Measurements from ENCODE around the gene VTCN1.
A peak's percentile ranks its signal among the peaks of the same experiment; 100 is the strongest.
"Not testable (repeated sequence)": the region's sequence is repeated elsewhere in the genome, so short reads cannot be mapped to it uniquely, and the experiment has no call there.

VTCN1 gene

DNA sequence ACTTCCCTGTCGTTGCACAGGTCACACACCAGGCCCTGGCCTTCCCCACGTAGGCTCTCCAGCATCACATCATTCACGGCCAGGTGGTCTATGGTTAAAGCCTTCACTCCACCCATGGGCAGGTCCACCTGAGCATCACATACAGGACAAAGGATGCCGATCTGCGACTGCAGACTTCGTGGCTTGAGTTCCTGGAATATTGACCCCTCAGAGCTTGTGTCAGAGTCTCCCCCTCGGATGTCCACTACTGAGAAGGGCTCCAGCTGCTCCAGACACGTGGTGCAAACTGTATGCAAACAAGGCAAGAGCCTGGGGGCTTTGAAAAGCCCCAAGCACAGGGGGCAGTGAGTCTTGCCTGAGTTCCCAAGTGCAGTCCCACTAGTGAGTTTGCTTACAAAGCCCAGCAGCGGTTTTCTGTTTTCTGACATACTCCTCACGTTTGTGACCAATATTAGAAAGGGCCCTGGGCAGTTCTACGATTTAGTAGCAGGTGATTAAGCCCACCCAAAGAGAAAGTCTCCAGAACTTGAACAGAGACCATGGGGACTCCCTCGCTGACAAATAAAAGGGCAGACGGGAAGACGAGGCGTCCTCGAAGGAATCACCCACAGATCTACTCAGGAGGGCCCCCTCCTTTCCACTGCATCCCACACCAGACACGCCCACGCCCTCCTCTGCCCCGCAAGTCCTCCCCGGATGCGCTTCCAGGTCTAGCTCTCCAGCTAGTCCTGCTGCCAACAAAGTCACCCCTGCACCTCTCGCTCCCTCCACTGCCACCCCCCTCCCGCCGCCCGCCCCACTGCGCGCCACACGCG is 89.7 kb downstream of the VTCN1 start:
- no peak for DNase-seq

DNA sequence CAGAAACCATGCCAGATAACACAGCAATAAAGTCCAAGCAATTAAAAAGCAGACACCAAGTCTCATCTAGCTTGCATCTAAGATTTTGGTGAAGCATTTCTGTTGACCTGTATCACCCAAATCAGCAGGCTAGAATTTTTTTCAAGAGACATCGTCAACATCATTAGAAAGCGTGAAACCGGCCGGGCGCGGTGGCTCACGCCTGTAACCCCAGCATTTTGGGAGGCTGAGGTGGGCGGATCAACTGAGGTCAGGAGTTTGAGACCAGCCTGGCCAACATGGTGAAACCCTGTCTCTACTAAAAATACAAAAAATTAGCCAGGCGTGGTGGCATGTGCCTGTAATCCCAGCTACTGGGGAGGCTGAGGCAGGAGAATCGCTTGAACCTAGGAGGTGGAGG is 91.6 kb downstream of the VTCN1 start:
- DNase-seq: not testable (repeated sequence)

DNA sequence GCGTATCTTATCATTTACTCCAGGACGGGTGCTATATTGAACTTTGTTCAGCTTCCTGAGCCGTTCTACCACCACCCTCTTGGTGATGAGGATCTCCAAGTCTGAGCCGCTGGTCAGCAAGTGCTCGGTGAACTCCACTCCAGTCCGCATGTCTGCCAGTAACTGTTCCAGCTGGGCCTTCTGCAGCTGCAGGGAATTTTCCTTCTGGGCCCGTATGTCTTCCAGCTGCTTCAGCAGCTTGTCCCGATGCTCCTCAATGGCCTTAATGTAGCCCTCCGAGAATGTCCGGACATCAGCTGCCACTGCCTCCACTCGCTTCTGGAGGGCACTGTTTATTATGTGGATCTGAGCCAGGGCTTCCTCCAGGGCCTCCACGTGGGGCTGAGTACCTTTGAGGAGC is 92.6 kb downstream of the VTCN1 start:
- DNase-seq: no peak

DNA sequence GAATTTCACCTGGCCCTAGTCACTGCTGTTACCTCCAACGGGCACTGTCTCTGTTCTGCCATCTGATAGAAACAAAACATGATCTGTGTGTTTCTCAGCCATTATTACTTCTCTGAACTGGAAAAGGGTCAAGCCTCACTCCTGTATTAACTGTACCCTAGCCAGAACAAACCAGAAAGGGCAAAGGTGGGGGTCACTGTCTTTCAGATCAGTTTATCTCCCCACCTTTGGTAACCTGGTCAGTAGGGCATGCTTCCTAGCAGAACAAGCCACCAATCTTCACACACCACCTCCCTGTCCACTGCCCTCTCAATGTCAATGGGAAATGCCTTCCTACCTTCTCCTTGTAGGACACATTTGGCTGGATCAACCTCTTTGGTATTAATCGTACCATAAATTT is 93.0 kb downstream of the VTCN1 start:
- no peak for DNase-seq

DNA sequence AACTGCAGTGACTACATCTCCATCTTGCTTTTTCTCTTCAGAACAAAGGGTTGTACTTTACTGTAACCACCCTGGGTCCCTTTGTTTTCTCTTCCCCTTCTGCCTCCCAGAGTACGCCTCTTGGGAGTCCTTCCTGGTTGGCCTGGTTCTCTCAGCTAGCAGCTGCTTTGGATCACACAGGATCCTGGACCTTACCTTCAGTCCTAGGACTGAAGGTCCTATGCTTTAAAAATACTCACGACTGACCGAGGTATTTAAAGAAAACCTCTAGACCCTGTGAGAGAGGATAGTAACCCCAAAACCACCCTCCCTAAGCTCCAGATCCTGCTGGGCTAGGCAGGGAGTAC is 94.0 kb downstream of the VTCN1 start:
- DNase-seq: no peak

DNA sequence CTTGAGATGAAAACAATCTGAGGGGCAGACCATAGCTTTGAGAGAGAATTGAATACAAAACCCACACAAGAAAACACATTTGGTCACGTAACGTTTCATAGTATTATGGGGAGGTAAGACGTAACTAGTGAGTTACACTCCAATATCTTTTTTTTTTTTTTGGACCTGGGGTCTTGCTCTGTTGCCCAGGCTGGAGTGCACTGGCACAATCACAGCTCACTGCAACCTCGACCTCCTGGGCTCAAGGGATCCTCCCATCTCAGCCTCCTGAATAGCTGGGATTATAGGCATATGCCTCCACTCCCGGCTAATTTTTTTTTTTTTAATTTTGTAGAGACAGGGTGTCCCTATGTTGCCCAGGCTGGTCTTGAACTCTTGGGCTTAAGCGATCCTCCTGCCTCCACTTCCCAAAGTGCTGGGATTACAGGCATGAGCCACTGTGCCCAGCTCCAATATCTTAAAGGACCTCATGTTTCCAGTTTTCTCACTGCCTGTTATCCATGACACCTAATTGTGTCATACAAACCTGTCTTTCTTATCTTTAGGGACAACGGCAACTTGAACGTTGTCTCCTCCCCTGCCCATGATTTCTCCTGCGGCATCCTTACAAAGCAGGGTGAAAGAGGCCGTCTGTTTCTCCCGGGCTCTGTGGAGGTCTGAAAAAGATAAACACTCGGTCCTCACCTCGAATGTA is 94.5 kb downstream of the VTCN1 start:
- DNase-seq: no peak

DNA sequence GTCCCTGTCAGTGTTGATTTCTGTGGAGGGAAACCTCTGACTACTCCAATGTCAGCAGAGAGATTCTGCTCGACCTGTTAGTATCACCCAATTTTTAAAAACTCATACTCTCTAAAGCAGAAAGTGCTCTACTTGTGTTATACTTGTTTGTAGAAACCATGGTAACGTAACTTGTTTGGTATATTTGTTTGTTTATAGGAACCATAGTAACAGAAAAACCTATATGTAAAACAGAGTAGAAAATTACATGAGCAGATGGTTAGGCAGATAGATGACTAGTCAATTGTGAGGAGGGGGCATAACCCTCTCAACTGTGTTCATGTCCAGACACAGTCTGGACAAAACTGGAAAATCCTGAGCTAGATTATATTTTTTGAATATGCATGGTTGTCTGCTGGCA is 95.8 kb downstream of the VTCN1 start:
- DNase-seq: no peak

DNA sequence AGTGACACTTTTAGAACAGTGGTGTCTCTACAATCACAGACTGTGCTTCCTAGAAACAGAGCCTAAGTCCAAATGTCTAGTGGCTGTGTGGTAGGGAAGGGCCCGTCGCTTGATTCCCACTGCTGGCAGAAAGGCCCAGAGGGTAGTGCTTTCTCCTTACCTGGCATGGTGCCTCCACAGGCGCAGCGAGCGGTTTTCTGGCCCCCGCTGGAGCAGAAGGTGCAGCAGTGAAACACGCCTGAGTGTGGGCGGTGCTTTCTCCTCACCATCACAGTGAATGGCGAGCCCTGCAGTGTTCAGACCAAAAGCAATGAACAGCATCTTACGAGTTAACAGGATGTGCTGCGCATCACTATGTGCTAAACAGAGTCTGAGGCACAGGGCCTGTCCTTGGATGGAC is 97.5 kb downstream of the VTCN1 start:
- no peak for DNase-seq

DNA sequence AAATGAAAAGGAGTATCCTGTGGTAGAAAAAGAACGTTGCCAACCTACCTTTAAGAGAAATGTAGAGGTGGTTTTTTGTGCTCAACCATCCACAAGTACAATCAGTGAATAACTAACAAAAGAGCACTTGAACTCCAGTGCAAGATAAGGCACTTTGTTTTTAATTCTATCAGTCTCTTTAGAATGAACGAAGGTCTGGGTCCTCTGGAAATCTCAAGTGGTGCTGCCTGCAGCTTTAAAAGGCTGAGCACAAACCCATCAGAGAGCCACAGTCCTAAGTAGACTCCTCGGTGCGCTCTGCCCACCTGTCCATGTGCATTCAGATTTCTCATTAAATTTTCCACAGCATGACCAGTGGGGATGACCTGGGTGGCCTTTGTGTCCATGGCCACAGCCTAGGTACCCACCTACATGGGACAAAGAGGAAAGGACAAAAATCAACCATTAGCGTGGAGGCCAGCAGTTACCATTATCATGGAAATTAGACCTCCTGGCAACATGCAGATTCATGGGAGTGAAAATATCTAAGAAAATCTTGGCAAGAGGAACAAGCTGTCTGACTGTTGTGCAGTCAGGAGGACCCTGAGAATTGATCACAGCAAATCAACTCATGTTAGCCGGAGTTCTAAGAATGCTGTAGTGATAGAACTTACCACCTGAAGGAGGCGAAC is 98.5 kb downstream of the VTCN1 start:
- no peak for DNase-seq

DNA sequence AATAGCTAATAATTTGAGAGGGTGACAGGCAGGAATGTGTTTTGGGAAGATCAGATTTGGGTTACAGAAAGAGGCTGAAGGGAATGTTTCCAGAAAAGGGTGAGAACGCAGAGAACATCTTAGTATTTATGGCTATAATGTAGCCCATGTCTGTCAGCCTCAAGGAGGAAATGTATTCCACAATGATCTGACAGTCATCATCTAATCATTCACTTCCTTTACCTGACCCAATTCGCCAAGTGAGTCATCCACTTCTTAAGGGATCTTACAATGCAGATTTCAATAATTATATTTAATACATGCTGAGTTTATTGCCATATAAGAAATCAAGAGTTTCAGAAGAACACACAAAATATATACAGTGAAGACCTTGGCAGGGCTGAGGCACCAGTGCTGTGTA is 100.0 kb downstream of the VTCN1 start:
- no peak for DNase-seq

DNA sequence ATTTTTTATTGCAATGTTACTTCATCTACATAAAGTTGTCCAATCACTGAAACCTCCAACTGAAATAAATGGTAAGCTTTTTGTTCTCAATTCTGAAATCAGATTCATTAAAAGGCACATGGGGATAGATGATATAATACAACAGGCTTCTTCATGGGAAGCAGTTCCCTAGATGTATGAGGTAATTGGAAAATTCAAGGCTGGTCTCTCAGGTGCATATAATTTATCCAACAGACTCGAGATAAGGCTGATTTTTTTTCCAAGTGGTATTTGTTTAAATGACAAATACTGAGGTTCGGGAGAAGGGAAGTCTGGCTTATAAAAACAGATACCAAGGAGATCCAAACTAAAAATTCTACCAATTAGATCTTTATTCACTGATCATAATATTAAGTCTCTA is 103.4 kb downstream of the VTCN1 start:
- no peak for DNase-seq

DNA sequence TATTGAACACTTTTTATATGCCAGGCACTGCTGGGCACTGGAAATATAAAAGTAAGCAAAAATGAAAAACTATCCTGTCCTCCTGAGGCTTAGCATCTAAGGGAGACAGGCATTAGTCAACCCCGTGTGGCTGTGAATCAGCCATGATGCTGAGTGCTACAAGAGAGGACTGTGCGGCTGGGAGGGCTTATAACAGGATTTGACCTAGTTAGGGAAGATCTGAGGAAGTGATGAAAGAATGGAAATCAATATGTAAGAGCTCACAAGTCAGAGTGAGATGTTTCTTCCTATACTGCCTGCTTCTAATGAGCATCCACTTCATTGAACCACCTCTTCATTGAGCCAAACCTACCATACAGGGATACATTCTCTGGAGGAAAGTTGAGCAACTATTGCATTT is 104.2 kb downstream of the VTCN1 start:
- peak; percentile 16 for DNase-seq

DNA sequence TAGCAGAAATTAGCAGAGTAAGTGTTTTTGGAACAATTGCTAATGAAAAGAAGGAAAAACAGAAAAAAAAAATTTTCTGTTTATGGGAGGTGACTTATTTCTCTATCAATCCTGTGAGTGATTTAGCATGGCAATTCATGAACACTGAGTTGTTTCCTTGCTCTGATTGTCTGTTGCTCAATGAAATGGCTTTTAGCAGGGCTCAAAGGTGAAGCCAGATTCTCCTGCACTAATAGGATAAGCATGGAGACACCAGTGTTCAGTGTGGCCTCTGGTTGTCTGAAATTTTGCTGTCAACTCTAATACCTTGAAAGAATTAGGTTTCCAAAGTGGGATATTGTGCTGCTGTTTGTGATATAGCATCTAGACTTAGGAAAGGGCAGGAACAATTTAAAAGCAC is 105.0 kb downstream of the VTCN1 start:
- no peak for DNase-seq

DNA sequence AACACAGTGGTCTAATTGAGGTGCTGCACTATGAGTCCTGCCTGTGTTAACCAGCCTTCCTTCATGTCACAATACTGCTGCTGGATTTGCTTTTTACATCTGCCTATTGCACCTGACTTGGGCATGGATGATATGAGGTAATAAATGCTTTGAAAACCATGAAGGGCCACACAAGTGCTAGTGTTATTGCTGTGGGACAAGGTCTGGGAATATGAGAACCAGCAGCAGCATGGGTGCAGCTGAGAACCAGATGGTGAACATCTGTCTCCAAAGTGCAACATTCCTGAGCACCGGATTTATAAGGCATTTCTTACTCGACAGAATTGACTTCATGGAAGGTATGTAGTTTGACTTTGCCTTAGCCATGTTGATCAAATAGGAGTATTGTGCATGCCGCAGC is 105.7 kb downstream of the VTCN1 start:
- no peak for DNase-seq

DNA sequence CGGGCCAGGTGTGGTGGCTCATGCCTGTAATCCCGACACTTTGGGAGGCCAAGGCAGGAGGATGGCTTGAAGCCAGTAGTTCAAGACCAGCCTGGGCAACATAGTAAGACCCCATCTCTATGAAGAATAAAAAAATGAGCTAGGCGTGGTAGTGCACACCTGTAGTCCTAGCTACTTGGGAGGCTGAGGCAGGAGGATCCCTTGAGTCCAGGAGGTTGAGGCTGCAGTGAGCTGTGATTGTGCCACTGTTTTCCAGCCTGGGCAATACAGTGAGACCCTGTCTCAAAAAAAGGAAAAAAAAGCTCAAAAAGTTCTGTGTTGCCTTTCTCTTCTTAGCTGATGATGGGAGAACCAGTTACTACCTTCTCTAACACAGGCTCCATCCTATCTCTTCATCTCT is 108.9 kb downstream of the VTCN1 start:
- DNase-seq: not testable (repeated sequence)

DNA sequence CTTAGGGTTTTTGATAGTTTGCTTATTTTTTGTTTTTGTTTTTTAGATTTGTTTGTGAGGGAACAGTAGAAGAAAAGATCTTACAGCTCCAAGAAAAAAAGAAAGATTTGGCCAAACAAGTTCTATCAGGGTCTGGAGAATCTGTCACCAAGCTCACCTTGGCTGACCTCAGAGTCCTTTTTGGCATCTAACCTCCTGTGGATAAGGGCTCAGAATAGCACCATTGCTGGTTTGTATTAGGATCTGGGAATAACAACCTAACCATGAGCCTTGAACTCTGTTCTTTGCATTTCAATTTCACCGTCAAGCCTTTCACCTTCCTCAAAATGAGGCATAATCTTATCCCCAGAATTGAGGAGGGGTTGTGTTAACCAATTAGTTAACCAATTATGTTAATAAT is 109.4 kb downstream of the VTCN1 start:
- no peak for DNase-seq

DNA sequence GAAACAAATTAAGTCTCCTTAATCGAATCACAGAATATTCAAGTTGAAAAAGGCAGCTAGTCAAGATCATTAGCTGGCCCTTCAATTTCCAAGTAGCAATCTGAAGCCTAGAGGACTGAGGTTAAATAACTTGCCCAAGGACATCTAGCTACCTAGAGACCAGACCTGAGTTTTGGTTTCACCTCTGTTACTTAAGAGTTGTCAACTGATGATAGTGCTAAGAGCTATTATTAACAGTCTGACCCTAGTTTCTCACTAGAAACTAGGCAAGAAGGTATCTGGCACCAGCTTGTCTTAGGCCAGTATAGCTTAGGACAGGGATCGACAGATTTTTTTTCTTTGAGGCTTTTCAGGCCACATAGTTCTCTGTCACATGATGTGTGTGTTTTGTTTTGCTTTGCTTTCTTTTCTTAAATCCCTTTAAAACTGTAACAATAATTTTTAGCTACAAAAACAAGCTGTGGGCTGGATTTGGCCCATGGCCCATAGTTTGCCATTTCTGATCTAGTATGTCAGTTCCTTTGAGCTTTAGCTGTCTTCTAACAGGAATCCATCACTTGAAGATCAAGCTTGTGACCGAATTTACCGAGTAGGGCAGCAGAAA is 112.3 kb downstream of the VTCN1 start:
- no peak for DNase-seq

DNA sequence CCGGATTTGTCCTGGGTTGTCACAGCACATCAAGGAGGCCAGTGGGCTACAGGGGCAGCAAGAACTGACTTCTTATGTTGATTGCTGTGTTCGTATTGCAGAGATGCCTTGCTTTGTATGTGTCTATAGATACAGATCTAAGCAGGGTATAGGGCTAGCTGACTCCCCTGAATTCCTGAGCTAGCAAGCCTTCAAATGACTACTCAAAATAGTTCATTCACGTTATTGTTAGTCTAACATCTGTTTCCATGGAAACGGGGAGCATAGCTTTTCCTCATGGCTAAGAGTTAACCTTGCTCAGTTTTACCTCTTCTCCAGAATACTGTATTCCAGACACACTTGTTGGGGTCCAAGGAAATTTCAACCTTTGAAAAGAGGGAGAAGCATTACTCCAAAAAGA is 113.3 kb downstream of the VTCN1 start:
- no peak for DNase-seq

DNA sequence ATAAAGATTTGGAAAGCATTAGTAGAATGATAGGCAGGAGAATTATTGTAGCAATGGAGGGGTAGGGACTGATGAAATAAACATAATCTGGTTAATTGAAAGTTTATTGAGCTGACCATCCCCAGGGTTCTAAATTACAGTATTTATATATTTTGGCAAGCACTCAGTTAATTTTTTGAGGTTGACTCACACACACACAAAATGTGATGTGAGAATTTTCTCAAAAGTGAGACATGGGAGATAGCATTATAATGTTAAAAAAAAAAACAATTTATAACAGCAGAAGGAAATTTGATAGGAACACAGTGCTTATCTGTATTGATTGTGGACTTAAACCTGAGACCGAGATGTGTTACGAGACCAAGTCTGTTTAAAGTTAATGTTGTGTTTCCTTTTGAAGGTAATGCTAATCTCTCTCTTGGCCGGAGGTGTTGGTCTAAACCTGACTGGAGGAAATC is 113.7 kb downstream of the VTCN1 start:
- no peak for DNase-seq

DNA sequence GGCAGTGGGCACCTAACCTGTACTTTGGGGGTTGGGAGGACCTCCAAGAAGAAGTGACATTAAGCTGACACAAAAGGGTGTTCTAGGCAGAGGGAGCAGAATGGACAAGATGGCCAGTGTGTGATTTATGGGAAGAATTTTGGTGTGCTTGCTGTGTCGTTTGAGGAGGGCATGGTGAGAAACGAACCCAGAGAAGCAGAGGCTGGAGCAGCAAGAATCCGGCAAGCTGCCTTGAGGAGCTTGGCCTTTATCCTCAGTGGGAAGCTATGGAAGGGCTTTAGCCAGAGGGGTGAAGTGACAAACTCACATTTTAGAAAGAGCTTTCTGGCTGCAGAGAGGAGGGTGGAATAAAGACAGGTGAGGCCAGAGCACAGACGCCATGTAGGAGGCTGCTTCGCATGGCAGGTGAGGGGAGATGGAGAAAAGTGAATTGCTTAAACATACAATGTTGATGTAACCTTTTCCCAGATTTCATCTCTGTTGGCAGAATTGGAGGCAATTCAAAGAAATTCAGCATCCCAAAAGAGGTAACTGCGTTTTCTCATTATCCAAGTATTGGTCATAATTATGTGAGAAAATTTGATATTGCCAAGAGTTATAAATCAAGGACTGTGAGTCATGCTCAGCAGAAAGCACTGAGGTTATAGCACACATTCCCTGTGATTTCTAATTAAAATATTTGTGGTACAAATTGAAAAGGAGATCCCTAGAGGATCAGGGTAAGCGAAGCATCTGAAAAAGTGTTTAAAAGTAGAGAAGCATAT is 115.7 kb downstream of the VTCN1 start:
- no peak for DNase-seq

DNA sequence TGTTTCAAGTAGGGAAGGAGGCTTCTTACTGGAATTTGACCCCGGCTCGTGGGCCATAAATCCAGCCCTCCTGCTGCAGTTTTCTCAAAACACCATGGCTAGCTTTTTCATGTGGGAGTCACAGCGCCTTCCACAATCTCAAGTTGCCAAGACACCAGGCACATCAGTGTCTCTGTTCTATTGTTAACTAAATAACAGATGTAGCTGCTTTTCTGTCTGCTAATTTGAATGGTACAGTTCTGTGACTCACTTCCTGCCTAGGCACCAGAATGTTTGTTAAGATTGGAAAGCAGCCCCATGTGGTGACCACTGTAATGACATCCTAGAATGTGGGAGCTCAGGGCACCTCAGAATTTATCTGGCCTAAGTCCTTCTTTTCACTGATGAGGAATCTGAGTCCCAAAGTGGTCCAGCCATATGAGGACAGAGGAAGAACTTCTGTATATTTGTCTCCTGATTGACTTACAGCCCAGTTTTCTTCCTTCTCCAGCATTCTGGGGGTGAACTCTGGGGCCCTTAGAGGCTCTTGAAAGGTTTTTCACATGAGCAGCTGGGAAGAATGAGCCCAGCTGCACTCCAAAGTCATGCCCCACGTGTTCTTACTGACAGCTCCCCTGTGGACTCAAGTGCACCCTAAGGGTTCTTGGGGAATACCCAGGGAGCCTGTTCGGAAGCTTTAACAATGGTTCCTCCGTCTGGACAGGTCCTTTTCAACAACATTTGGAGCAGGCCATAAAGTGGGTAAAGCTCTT is 116.7 kb downstream of the VTCN1 start:
- DNase-seq: peak; percentile 68
